Daoy (cell line): ENCODE measurements around the gene SH3RF3. TPM values are rescaled to one million over a fixed set of nuclear protein-coding genes. Genes with fewer than 3 reads are reported as not detected.
"Not testable (repeated sequence)": the region's sequence is repeated elsewhere in the genome, so short reads cannot be mapped to it uniquely, and the experiment has no call there.

Source experiments
- DNase-seq: peaks from one replicate; pipeline ENCODE4 v3.0.0-alpha.2; 2015; ENCODE audit warnings: low read depth
- total RNA-seq: library from RNA; depleted of rRNA; stranded (reverse); fragments of >200 nt; shearing (Covaris generic); gene quantifications from 2 replicates; pipeline ENCODE4 v1.2.3, GENCODE V29; 2014; rRNA removed

The SH3RF3 gene
- 3.0 and 3.3 TPM in 2 replicates for total RNA-seq

DNA sequence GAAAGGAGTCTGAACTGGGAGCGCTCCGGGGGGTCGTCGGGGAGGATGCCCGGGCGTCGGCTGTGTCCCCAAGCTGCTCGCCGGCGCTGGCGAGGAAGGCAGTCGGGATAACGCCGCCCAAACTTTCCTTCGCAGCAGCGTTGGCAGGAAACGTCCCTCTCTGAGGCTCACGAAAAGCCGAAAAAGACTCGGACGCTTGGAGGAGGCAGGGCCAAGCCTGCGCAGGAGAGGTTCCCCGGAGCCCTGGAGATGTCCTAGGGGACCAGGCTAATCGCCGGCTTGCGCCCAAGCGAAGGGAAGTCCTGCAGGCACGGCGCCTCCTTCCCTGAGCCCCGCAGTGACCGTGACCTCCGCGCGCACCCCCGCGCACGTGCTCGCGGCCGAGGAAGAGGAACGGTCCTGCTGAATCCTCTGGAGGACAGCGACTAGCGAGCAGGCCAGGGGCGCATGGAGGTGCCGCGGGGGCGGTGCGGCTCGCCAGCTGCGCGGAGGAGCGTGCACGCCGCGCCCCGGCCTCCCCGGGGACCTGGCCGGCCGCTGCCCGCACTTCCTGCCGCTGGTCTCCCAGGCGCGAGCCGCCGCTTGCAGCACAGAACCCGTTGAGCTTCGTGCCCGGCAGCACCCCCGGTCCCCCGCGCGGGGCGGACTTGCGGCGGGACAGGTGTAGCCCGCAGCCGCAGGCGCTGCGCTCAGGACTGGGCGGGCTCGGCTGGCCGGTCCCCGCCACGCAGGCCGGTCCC lies at the start of gene SH3RF3:
TSS of gene SH3RF3 (plus strand) at position 590 of the 740 bp plus-strand sequence.
- peak; percentile 66 for DNase-seq

GRCh38 chr2:109079590-109079989 lies 49.4 kb upstream of the SH3RF3 start:
- no peak for DNase-seq

- DNase-seq = no peak
Measured at GRCh38 chr2:109080109-109080508, 48.9 kb upstream of the SH3RF3 start.

- DNase-seq = no peak
Measured at GRCh38 chr2:109080757-109081156, 48.2 kb upstream of the SH3RF3 start.

DNA sequence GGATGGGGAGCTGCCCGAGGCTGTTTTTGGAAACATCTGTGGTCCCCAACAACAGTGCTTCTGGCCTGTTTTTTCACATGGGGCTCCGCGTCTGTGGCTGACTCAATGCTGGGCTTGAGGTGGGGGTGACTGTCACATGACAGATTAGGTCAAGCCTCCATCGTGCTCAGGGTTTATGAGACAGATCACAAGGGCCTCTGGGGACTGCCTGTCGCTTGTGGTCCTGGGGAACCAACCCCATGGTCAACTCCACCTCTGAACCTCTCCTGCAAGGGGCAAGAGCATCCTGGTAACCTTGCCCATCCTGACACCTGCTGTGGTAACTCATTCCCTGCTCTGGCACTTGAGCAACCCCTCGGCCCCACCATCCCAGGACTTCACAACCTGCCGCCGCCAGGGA lies 47.6 kb upstream of the SH3RF3 start:
- no peak for DNase-seq

DNA sequence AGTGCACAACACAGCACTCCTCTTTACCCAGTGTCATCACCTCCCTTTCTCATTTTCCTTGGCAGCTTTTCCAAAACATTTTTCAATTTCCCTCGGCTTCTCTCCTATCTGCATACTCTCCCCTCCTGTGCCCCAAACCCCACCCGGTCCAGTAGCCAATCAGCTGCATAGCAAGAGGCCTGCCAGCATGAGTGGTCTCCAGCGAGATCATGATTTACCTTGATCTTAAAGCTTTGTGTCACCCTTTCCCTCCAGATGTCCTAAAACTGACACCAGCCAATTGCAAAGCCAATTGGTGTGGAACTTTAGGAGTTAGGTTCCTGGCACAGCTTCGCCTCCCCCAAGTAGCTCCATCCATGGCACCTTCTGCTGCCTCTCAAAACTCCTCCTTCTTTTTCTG lies 45.2 kb upstream of the SH3RF3 start:
- DNase-seq = no peak

DNA sequence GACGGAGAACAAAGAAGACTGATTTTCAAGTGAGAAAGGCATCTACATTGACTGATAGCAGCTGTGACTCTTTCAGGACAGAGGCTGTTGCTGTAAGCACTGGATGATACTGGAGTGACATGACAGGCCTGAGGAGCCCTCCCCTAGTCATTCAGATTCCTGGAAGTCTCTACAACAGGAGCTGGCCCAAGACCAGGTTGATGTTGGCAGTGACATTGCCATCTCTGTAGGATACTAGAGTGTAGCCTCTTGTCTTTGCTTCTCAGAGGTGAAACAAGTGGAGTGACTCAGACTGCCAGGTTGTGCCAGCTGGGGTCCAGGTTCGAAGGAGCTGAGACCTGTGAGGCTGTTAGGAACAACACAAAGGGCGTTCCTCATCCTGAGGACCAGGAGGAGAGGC lies 44.7 kb upstream of the SH3RF3 start:
- DNase-seq = no peak

DNA sequence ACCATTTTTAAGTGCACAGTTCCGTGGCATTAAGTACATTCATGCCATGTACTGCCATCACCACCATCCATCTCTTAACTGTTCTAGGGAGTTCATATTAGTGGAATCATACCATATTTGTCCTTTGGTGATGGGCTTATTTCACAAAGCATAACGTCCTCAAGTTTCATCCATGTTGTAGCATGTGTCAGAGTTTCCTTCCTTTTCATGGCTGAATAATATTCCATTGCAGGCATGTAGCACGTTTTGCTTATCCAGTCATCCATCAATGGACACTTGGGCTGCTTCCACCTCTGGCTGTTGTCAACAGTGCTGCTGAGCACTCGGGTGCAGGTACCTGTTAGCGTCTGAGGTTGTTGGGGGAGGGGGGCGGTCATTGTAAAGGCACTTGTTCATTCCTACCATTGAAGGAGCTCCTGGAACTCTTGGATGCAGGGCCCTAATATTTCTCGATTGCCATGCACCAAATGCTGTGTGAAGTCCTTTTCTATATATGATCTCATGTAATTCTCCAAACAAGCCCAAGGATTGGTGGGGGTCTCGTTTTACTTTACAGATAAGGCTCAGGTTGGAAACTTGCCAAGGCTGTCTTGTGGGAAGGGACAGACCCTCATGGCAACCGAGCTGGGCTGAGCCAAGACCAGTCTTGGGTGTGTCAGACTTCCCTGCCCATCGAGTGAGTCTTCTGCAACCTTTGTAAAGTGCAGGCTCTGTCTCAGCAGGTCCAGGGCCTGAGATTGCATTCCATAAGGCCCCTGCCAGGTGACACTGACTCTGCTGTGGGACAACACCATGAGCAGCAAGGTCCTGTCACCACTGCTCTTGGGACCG lies 42.9 kb upstream of the SH3RF3 start:
- DNase-seq = no peak

- no peak for DNase-seq
Measured at GRCh38 chr2:109086743-109087020, 42.3 kb upstream of the SH3RF3 start.

- no peak for DNase-seq
Measured at GRCh38 chr2:109087055-109087663, 41.8 kb upstream of the SH3RF3 start.

DNA sequence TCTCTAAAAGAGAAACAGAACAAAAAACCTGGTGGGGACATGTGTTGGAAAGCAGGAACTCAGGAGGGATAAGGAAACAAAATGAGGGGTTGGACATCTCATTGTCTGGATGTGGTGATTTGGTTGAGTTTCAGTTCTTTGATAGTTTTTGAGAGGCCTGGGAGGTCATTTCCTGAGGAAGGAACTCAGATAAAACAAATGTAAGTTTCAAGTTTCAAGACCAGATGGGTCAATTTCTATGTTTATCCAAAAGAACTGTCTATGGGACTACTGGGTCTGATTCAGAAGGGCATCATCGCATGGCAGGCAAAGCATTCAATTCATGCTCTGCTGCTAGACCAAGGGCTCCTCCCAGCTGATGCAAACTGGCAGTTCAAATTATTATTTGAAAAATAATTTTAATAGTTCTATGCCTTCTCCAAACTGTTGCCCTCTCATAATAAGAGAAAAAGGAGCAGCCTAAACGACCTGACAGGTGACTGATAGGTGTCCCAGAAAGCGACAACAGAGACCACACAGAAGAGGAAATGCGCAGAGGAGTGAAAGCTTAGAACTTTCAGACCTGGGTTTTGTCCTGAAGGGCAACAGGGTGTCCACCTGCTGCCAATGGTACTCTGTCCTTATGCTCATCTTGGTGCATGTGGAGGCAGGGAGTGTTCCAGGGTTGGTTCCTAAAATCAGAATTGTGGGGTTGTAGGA lies 39.3 kb upstream of the SH3RF3 start:
- DNase-seq = peak; percentile 21

GRCh38 chr2:109091526-109091925 lies 37.5 kb upstream of the SH3RF3 start:
- DNase-seq = no peak

GRCh38 chr2:109094144-109094543 lies 34.9 kb upstream of the SH3RF3 start:
- no peak for DNase-seq

- DNase-seq = peak; percentile 45
Measured at GRCh38 chr2:109098251-109098920, 30.6 kb upstream of the SH3RF3 start.

- DNase-seq = no peak
Measured at GRCh38 chr2:109098921-109099273, 30.1 kb upstream of the SH3RF3 start.

DNA sequence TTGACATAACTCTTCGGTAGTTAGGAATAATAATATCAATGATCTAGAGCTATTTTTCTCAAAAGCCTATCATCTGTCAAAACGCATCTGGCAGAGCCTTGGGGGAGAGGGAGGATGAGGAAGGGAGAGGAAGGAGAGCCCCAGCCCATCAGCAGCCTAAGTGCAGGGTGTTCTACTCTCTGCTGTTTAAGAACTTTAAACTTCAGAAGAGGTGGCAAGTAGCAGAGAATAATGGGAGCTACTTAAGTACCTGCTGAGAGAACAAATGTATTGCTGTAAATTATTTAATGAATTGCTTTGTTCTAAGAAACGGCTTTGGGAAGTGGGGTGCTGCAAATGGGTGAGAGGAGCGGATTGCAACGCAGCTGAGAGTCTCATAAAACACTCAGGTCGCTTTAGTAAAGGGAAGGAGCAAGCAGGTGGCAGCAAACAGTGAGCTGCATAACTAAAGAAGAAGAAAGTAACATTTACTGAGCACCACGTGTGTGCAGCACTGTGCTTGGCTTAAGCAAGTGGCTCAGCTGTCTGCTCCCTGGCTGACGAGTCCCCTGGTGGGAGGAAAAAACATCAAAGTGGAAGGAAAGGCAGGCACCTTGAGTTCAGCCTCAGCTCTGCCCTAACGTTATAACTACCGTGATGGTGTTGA lies 26.3 kb upstream of the SH3RF3 start:
- no peak for DNase-seq

- DNase-seq = no peak
Measured at GRCh38 chr2:109105113-109105512, 23.9 kb upstream of the SH3RF3 start.

DNA sequence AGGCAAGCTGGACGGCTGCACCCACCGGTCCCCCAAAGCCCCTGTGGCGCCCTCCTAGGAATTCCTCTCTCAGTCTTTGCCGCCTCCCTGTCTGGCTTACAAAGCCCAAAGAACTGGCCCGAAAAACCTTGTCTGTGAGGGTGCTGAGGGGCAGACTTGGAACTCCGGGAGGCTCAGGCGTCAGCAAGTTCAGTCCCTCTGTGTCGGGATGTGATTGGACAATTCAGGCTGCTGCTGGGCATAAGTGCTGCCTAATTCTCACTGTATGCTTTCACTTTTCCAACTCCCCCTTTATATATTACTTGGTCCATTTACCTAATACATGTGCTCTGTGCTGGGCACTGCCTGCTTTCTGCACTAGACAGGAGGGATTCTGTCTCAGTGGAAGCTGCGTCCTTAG lies 20.3 kb upstream of the SH3RF3 start:
- DNase-seq = no peak

DNA sequence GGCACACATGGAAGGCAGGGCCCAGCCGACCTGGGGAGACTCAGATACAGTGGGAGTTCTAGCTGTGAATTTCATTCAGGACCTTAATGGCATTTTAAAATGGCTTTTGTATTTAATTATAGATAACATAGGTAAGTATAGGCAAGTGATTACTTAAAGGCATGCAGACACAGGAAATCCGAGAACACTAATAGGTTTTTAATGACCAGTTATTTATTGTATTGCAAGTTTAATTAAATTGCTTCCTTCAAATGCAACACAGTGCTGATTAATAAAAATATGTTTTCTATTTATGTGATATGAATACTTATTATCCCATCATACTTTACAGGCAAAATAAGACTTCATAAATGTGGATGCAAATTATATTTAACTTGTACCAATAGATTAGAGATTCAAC lies 19.7 kb upstream of the SH3RF3 start:
- no peak for DNase-seq

DNA sequence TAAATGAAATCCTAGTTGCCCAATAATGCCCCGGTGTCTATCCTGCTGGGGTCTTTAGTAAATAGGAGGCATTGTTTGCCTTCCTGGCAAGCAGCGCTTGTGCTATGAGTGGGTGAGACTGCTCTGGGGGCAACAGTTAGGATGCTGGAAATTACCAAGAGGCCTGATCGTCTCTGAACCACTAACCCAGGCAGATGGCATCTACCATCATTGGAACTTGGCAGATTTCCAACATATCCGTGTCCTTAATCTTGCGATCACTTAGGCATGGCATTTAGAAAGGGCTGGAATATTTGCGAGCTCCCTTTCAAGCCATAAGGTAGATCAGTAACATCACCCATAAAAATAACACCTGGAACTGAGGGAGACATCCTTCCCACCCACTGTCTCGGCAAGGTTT lies 18.8 kb upstream of the SH3RF3 start:
- no peak for DNase-seq

GRCh38 chr2:109117181-109117580 lies 11.8 kb upstream of the SH3RF3 start:
- DNase-seq = not testable (repeated sequence)
